HG03558 (cell line): ENCODE measurements around the gene KISS1R.

ENCODE experiments used
- ATAC-seq: cut with Tn5 transposase; IDR thresholded peaks from one replicate; pipeline ENCODE4 v1.9.1; 2021; ENCODE audit warnings: moderate number of reproducible peaks; ENCODE audit not compliant: unreplicated experiment; ENCODE audit errors: extremely low read depth

Gene KISS1R

GRCh38 chr19:899336-900042 lies 17.6 kb upstream of the KISS1R start:
- no peak for ATAC-seq

GRCh38 chr19:900043-900301 lies 17.2 kb upstream of the KISS1R start:
- ATAC-seq: no peak

- no peak for ATAC-seq
Observed at GRCh38 chr19:900302-901111, 16.6 kb upstream of the KISS1R start.

GRCh38 chr19:901216-902092 lies 15.7 kb upstream of the KISS1R start:
- ATAC-seq: no peak

GRCh38 chr19:902093-902370 lies 15.1 kb upstream of the KISS1R start:
- ATAC-seq: no peak

- ATAC-seq: no peak
Observed at GRCh38 chr19:902446-903226, 14.5 kb upstream of the KISS1R start.

- no peak for ATAC-seq
Observed at GRCh38 chr19:903266-903797, 13.8 kb upstream of the KISS1R start.

- no peak for ATAC-seq
Observed at GRCh38 chr19:904545-904944, 12.6 kb upstream of the KISS1R start.

GRCh38 chr19:906480-906879 lies 10.7 kb upstream of the KISS1R start:
- ATAC-seq: no peak

- ATAC-seq: no peak
Observed at GRCh38 chr19:907183-907853, 9.8 kb upstream of the KISS1R start.

- no peak for ATAC-seq
Observed at GRCh38 chr19:911197-912033, 5.7 kb upstream of the KISS1R start.

- no peak for ATAC-seq
Observed at GRCh38 chr19:912181-913079, 4.7 kb upstream of the KISS1R start.

GRCh38 chr19:913080-913748 lies 3.9 kb upstream of the KISS1R start, which contains the start of gene R3HDM4:
TSS of gene R3HDM4 (minus strand) at chr19:913219. CDS start at chr19:913157, 62 bp downstream.
- no peak for ATAC-seq

- no peak for ATAC-seq
Observed at GRCh38 chr19:916645-917322, 349 bp upstream of the KISS1R start.

GRCh38 chr19:918152-918437 lies 962 bp downstream of the KISS1R start:
- ATAC-seq: no peak

GRCh38 chr19:918481-919198 lies 1.5 kb downstream of the KISS1R start:
- ATAC-seq: no peak
